ENCODE results near the gene FOXP1. TPM values are rescaled to one million over a fixed set of nuclear protein-coding genes. Genes with fewer than 3 reads are reported as not detected.

The FOXP1 gene
- total RNA-seq, 2 donors from 2014 or later: 41.7 to 94.3 TPM

- H3K4me3 Mint-ChIP-seq: no peak overlapping the region
- H3K4me1 Mint-ChIP-seq: peaks cover 4% of the 10 kb centered on the region
- Histone ChIP-seq H3K9ac (ENCODE audit: extremely low read depth, low read length, poor library complexity, severe bottlenecking) (no peak overlapping the region), H3K4me1 (ENCODE audit: control insufficient read depth, insufficient read depth, low read length) (no peaks in the 10 kb centered on the region), H3K4me3 (ENCODE audit: low read length) (no peak overlapping the region), H3K9me3 (ENCODE audit: control insufficient read depth, low read length) (no peaks in the 10 kb centered on the region), H3K36me3 (ENCODE audit: control insufficient read depth, insufficient read depth, low read length) (no peaks in the 10 kb centered on the region), H3K27ac (ENCODE audit: low read depth, low read length) (no peak overlapping the region), H3K27me3 (ENCODE audit: control insufficient read depth, insufficient read depth, low read length, poor library complexity, severe bottlenecking) (no peaks in the 10 kb centered on the region)
- no peak for DNase-seq
- no peak for TF ChIP-seq CTCF (conservative IDR thresholded peaks at IDR 0.05)
- H3K27ac Mint-ChIP-seq: no peak overlapping the region
- peaks cover 2% of the 10 kb centered on the region for H3K9me3 Mint-ChIP-seq
- 89 to 100% methylated on average over 2 to 4 of the region's 4 CpGs for WGBS, 2 experiments (ENCODE audit: insufficient coverage in 1 of 2, insufficient read length in 1 of 2)
- H3K36me3 Mint-ChIP-seq (ENCODE audit: low read depth): peaks cover 21% of the 10 kb centered on the region
- H3K27me3 Mint-ChIP-seq (ENCODE audit: insufficient read depth): no peaks in the 10 kb centered on the region
Measured at GRCh38 chr3:71339049-71339448, 244.5 kb downstream of the FOXP1 start.

GRCh38 chr3:71332813-71333212 is 250.7 kb downstream of the FOXP1 start:
- Histone ChIP-seq H3K9me3 (ENCODE audit: control insufficient read depth, low read length) (peaks cover 6% of the 10 kb centered on the region), H3K9ac (ENCODE audit: extremely low read depth, low read length, poor library complexity, severe bottlenecking) (no peak overlapping the region), H3K27me3 (ENCODE audit: control insufficient read depth, insufficient read depth, low read length, poor library complexity, severe bottlenecking) (no peaks in the 10 kb centered on the region), H3K36me3 (ENCODE audit: control insufficient read depth, insufficient read depth, low read length) (no peaks in the 10 kb centered on the region), H3K27ac (ENCODE audit: low read depth, low read length) (no peak overlapping the region), H3K4me1 (ENCODE audit: control insufficient read depth, insufficient read depth, low read length) (no peaks in the 10 kb centered on the region), H3K4me3 (ENCODE audit: low read length) (no peak overlapping the region)
- no peak for TF ChIP-seq CTCF (conservative IDR thresholded peaks at IDR 0.05)
- Mint-ChIP-seq H3K27me3 (ENCODE audit: insufficient read depth) (no peaks in the 10 kb centered on the region), H3K4me1 (no peaks in the 10 kb centered on the region), H3K27ac (no peak overlapping the region), H3K9me3 (peaks cover 24% of the 10 kb centered on the region), H3K36me3 (ENCODE audit: low read depth) (peaks cover 45% of the 10 kb centered on the region), H3K4me3 (no peak overlapping the region)
- no peak for DNase-seq
- WGBS, 2 experiments (ENCODE audit: insufficient coverage in 1 of 2, insufficient read length in 1 of 2): 98 to 100% methylated on average over 4 of the region's 4 CpGs

GRCh38 chr3:71330909-71331308 is 252.6 kb downstream of the FOXP1 start:
- no peak overlapping the region for H3K4me3 Mint-ChIP-seq
- Histone ChIP-seq H3K9ac (ENCODE audit: extremely low read depth, low read length, poor library complexity, severe bottlenecking) (no peak overlapping the region), H3K4me3 (ENCODE audit: low read length) (no peak overlapping the region), H3K4me1 (ENCODE audit: control insufficient read depth, insufficient read depth, low read length) (no peaks in the 10 kb centered on the region), H3K27me3 (ENCODE audit: control insufficient read depth, insufficient read depth, low read length, poor library complexity, severe bottlenecking) (no peaks in the 10 kb centered on the region), H3K9me3 (ENCODE audit: control insufficient read depth, low read length) (peaks cover 6% of the 10 kb centered on the region), H3K36me3 (ENCODE audit: control insufficient read depth, insufficient read depth, low read length) (no peaks in the 10 kb centered on the region), H3K27ac (ENCODE audit: low read depth, low read length) (no peak overlapping the region)
- peaks cover 24% of the 10 kb centered on the region for H3K9me3 Mint-ChIP-seq
- 83 to 94% methylated on average over 6 to 18 of the region's 18 CpGs for WGBS, 2 experiments (ENCODE audit: insufficient coverage in 1 of 2, insufficient read length in 1 of 2)
- H3K36me3 Mint-ChIP-seq (ENCODE audit: low read depth): peaks cover 45% of the 10 kb centered on the region
- H3K4me1 Mint-ChIP-seq: no peaks in the 10 kb centered on the region
- no peak for DNase-seq
- H3K27ac Mint-ChIP-seq: no peak overlapping the region
- no peaks in the 10 kb centered on the region for H3K27me3 Mint-ChIP-seq (ENCODE audit: insufficient read depth)
- TF ChIP-seq CTCF (conservative IDR thresholded peaks at IDR 0.05): no peak
